Measurements from ENCODE around the gene HOXA13. TPM values are rescaled to one million over a fixed set of nuclear protein-coding genes. Genes with fewer than 3 reads are reported as not detected.

Gene HOXA13
- total RNA-seq, 1 experiment from 2014 or later: not detected

DNA sequence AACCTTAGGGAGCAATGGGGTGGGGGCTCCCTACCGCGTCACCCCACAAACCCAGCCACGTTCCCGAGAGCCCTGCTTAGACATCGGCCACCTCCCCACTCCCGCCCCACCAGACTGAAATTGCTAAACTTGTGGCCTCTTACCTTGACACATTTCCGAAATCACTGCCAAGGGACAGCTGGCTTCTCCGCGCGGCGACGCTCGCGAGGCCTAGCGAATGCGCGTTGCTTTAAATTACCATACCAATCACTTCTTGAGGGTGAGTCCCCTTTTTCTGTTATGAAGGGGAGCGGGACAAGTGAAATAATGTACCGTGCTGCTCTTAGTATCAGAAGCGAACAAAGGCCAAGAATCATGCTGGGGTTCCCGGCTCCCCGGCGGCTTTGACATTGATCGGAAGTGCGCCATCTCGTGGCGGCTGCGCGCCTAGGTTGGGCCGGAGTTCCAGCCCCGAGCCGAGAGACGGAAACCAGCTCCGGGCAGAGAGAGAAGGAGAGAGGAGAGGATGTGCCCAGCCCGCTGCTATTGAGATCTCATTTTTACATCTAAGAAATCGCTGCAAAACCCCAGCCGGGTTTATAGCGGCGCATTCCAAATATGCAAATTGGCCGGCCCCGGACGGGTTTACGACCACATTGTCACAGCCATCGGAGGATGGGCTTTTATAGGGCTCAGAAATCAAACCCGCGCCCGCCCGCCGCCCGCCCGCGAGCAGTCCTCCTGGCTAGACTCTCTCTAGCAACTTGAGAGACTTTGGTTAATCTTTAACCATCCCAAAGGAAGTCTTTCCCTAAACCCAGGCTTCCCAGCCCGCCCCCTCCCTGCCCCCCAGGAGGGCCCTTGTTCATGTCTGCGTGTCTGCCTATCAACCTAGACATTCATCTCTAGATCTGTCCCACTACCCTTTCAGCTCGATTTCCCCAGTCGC lies 20.1 kb downstream of the HOXA13 start:
- Histone ChIP-seq H3K79me1 (ENCODE audit: insufficient read depth, low read depth, low read length, poor library complexity, severe bottlenecking) (no peaks in the 10 kb centered on the region), H3K23ac (ENCODE audit: insufficient read length, low read depth, low read length) (no peak overlapping the region), H4K5ac (ENCODE audit: insufficient read length, low read depth, low read length) (no peak overlapping the region), H3K27ac (ENCODE audit: insufficient read length, low read depth, low read length) (no peak overlapping the region), H3K79me2 (ENCODE audit: insufficient read depth, low read length) (no peaks in the 10 kb centered on the region), H2AFZ (ENCODE audit: low read length) (no peak overlapping the region), H3K9me3 (ENCODE audit: control insufficient read depth, low read depth, low read length) (no peaks in the 10 kb centered on the region), H3K56ac (ENCODE audit: insufficient read length, low read depth, low read length) (no peak overlapping the region), H3K4me2 (ENCODE audit: insufficient read depth, insufficient read length, low read length) (peak overlapping the region; percentile 12), H3T11ph (ENCODE audit: low read length) (no peak overlapping the region), H2AK5ac (ENCODE audit: insufficient read length, low read length) (no peak overlapping the region), H4K20me1 (ENCODE audit: control insufficient read depth, insufficient read depth, insufficient read length) (no peaks in the 10 kb centered on the region), H3K9ac (ENCODE audit: extremely low read depth, insufficient read length, low read length) (no peak overlapping the region), H3K27me3 (ENCODE audit: insufficient read depth, low read length) (peaks cover 97% of the 10 kb centered on the region), H3K23me2 (ENCODE audit: insufficient read length, low read depth, low read length, poor library complexity, severe bottlenecking) (no peaks in the 10 kb centered on the region), H2BK12ac (ENCODE audit: insufficient read length, low read depth, low read length) (no peak overlapping the region), H3K18ac (ENCODE audit: insufficient read length, low read depth, low read length) (no peak overlapping the region), H4K91ac (ENCODE audit: insufficient read length, low read depth, low read length) (no peak overlapping the region), H2BK120ac (ENCODE audit: low read depth, low read length, poor library complexity, severe bottlenecking) (no peak overlapping the region), H3K14ac (ENCODE audit: insufficient read depth, low read length) (no peak overlapping the region), H2BK20ac (ENCODE audit: low read depth, low read length, poor library complexity, severe bottlenecking) (no peak overlapping the region), H3K4ac (ENCODE audit: low read depth, low read length) (no peak overlapping the region), H3K4me1 (ENCODE audit: insufficient read depth, low read length) (no peaks in the 10 kb centered on the region), H2BK5ac (ENCODE audit: insufficient read length, low read length) (no peak overlapping the region), H4K8ac (replicated peaks; ENCODE audit: insufficient read length, low read depth, low read length) (no peak overlapping the region), H2BK15ac (ENCODE audit: low read depth, low read length) (no peak overlapping the region)
- Mint-ChIP-seq H3K4me3 (no peak overlapping the region; a peak in 1 of 5 replicates), H3K4me1 (peaks cover 4 to 18% of the 10 kb centered on the region in 2 experiments), H3K27ac (no peak overlapping the region), H3K36me3 (ENCODE audit: insufficient read depth in 1 of 3, low read depth in 3 of 3) (no peaks in the 10 kb centered on the region; a peak in 3 of 7 replicates), H3K27me3 (ENCODE audit: low read depth) (peaks cover 100% of the 10 kb centered on the region), H3K9me3 (peaks cover 2 to 14% of the 10 kb centered on the region in 2 experiments; a peak in 1 of 5 replicates)
- peak; percentile 96 for TF ChIP-seq CTCF (conservative IDR thresholded peaks at IDR 0.05)
- WGBS (ENCODE audit: extremely low coverage, insufficient read length, low lambda C conversion rate): no CpG with 5 or more reads among the region's 56 CpGs
- peak; percentile 83 for DNase-seq

Data from H9 (cell line).